ENCODE measurements around the gene SLC25A23.

Gene SLC25A23

DNA sequence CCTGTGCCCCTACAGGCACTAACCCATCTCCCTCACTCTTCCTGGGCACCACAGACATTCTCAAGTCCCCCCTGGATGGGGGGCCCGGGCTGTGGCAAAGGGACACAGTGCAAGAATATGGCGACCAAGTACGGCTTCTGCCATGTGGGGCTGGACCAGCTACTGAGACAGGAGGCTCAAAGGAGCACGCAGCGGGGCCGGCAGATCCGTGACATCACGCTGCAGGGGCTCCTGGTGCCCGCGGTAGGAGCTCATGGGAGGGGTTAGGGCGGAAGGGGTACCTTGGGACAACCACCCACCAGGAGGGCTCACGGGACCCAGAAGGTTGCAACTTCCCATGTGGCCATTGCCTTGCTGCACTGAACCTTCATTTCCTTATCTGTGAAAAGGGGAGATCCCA lies 63.3 kb downstream of the SLC25A23 start:
- no peak for DNase-seq

DNA sequence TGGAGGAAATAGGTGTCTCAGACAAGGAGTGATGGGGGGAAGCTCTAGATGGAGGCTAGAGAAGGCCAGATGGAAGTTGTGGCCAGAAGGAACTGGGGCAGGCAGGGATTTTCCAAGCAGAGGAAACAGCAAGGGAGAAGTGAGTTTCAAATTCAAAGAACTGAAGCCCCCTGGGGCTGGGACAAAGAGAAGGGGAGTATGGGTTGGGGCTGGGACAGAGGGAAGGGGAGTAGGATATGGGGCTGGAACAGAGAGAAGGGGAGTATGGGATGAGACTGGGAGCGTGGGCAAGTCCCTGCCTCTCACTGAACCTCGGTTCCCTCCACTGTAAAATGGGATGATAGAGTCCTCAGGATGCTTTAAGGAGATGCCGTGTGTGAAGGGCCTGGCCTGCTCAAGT lies 64.8 kb downstream of the SLC25A23 start:
- DNase-seq: no peak

DNA sequence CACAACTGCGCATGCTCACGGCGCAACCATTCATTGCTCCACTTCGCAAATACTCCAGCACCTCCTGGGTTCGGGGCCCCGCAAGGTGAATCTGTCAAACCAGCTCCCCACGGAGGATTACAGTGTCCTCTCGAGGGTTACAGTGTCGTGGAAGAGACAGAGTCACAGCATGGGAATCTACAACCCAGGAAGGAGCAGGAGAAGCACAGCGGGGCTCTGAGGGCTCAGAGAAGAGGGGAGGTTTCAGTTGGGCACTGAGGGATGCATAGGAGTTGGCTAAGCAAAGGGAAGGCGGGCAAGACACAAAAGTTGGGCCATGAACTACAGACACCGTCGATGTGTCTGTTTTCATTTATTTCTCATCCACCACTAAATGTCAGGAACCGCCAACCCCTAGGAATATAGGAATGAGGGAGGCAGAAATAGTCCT lies 65.6 kb downstream of the SLC25A23 start:
- peak; percentile 84 for DNase-seq

DNA sequence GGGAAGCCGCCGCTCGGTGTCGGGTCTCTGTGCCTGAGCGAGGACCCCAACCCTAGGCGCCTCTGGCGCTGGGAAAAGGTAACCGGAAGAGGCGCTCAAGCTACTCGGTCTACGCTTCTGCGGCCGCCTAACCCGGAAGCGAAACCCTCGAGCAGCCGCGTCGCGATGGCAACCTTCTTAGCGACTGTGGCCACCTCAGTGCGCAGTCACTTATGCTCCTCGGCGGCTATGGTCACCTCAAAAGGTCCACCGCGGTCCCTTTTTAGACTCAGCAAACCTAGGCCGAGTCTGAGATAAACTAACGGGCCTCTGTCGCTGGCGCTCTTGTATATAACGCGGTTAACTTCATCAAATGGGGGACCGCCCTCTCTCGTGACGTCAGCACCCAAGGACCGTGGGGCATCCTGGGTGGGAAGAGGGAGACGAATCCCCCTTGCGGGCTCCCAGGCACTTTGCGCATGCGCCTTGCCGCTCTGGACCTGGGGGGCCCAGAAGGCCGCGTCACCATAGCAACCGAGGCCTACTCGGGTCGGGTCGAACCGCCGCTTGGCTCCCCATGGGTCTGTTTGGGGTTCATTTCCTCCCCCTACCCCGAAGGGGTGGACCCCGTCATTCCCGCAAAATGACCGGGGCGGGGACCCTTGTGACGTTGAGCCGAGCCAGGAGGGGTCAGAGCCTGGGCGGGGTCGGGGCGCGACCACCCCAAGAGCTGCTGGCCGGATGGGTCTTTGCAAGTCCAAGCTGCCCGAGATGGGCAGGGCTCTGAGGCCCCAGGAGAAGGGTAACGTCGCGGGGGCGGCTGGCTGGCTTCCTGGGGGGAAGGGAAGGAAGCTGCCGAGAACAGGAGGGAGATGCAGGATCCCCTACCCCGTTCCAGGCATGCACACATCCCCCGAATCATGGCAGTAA lies 66.3 kb downstream of the SLC25A23 start, which contains the start of gene GTF2F1:
Gene GTF2F1, minus strand, starts transcription at position 91 of the 909 bp plus-strand sequence. CDS start 169 bp downstream, outside the sequence.
- peak; percentile 95 for DNase-seq

DNA sequence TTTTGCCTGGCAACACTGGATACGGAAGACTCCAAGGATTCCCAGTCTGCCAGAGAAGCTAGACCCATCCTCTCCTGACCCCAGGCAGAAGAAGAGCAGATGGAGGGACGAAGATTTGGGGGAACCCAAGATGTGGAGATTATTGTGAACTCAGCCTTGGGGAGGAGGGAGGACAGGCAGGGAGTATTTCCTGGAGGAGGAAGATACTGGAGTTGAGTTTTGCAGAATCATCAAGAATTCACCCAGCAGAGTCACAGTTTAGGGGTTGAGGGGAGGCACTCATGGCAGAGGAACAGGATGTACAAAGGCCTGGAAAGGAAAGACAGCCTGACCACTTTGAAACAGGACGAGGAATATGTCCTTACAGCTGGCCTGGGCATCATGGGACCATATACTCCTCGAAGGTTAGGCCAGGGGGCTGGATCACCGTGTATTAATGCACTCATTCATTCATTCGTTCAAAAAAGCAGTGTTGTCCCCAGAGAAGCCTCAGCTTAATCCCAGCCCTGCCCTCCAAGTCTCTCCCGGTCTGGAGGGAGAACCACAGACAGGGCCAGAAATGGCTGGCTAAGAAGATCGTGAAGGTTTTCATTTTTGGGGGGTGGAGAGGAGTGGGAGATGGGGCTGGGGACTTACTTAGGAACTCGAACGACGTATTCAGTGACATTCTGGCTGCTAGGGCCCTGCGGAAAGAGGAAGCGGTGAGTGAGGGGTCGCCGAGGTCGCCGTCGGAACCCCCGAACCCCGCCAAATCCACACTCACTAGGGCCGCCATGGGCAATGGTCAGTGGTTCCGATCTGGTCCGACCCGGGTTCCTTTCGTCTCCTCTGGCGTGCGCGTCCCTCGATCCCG lies 67.1 kb downstream of the SLC25A23 start:
- no peak for DNase-seq

Measured in stimulated activated CD4-positive, alpha-beta T cell treated with anti-CD3 and anti-CD28 coated beads, Interleukin-1b, Interleukin-23, amount 100 ng/mL, for 48 hours (primary cell).